ENCODE measurements around the gene SLC9A4. TPM values are rescaled to one million over a fixed set of nuclear protein-coding genes. Genes with fewer than 3 reads are reported as not detected.

SLC9A4 gene
- polyA plus RNA-seq, 1 experiment: not detected

- CTCF ChIA-PET: no interaction called here
- Histone ChIP-seq H3K27me3 (ENCODE audit: control insufficient read depth, insufficient read depth, low read length) (peaks cover 3% of the 10 kb centered on the region), H3K4me3 (ENCODE audit: low read depth, low read length) (no peak overlapping the region), H3K27ac (ENCODE audit: low read depth, low read length) (no peak overlapping the region), H3K9me3 (ENCODE audit: control insufficient read depth, insufficient read depth, low read length) (no peaks in the 10 kb centered on the region)
- DNase-seq (ENCODE audit: low read depth, low spot score): no peak
- POLR2A ChIA-PET: no interaction called here
- TF ChIP-seq CTCF (IDR thresholded peaks at IDR 0.05; ENCODE audit: low read depth, low read length): no peak
These were observed 67.9 kb downstream of the SLC9A4 start for GRCh38 chr2:102540882-102541281.

DNA sequence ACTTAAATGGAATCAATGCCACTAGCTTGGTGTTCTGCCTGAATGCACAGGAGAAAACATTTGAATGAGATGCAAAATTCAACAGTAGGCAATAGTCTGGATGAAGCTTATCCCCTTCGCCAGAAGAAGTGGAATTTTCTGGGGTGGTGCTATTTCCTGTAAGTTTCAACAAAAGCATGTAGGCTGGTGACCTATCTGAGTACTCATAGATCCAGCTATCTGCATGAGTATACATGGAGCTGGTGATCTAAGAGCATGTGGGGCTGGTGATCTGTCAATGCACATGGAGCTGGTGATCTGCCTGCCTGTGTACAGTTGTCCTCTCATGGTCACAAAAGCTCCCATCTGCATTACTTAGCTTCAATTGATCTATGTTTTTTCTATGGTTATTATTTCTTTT, 71.2 kb downstream of the SLC9A4 start:
- Histone ChIP-seq H3K27me3 (ENCODE audit: control insufficient read depth, insufficient read depth, low read length) (no peaks in the 10 kb centered on the region), H3K4me3 (ENCODE audit: low read depth, low read length) (no peak overlapping the region), H3K27ac (ENCODE audit: low read depth, low read length) (no peak overlapping the region), H3K9me3 (ENCODE audit: control insufficient read depth, insufficient read depth, low read length) (no peaks in the 10 kb centered on the region)
- no peak for DNase-seq (ENCODE audit: low read depth, low spot score)
- TF ChIP-seq CTCF (IDR thresholded peaks at IDR 0.05; ENCODE audit: low read depth, low read length): no peak
- CTCF ChIA-PET: no interaction called here
- POLR2A ChIA-PET: no interaction called here

GRCh38 chr2:102547462-102547861, 74.4 kb downstream of the SLC9A4 start:
- no peaks in the 10 kb centered on the region for H3K27me3 ChIP-seq (ENCODE audit: control insufficient read depth, insufficient read depth, low read length)
- no peak overlapping the region for H3K4me3 ChIP-seq (ENCODE audit: low read depth, low read length)
- ChIA-PET CTCF (interaction anchor here (0.6 kb wide), 1 partner anchor 75 kb away, joined by 3 read pairs; no protein-coding TSS in a partner anchor), POLR2A (no interaction called here)
- H3K9me3 ChIP-seq (ENCODE audit: control insufficient read depth, insufficient read depth, low read length): no peaks in the 10 kb centered on the region
- no peak overlapping the region for H3K27ac ChIP-seq (ENCODE audit: low read depth, low read length)
- no peak for DNase-seq (ENCODE audit: low read depth, low spot score)
- TF ChIP-seq CTCF (IDR thresholded peaks at IDR 0.05; ENCODE audit: low read depth, low read length): no peak

- CTCF ChIA-PET: no interaction called here
- Histone ChIP-seq H3K27ac (ENCODE audit: low read depth, low read length) (no peak overlapping the region), H3K4me3 (ENCODE audit: low read depth, low read length) (no peak overlapping the region), H3K9me3 (ENCODE audit: control insufficient read depth, insufficient read depth, low read length) (no peaks in the 10 kb centered on the region), H3K27me3 (ENCODE audit: control insufficient read depth, insufficient read depth, low read length) (no peaks in the 10 kb centered on the region)
- POLR2A ChIA-PET: no interaction called here
- no peak for DNase-seq (ENCODE audit: low read depth, low spot score)
- no peak for TF ChIP-seq CTCF (IDR thresholded peaks at IDR 0.05; ENCODE audit: low read depth, low read length)
These were observed 76.0 kb downstream of the SLC9A4 start for GRCh38 chr2:102549027-102549426.

GRCh38 chr2:102550151-102550550, 77.1 kb downstream of the SLC9A4 start:
- TF ChIP-seq CTCF (IDR thresholded peaks at IDR 0.05; ENCODE audit: low read depth, low read length): no peak
- Histone ChIP-seq H3K27ac (ENCODE audit: low read depth, low read length) (no peak overlapping the region), H3K4me3 (ENCODE audit: low read depth, low read length) (no peak overlapping the region), H3K9me3 (ENCODE audit: control insufficient read depth, insufficient read depth, low read length) (no peaks in the 10 kb centered on the region), H3K27me3 (ENCODE audit: control insufficient read depth, insufficient read depth, low read length) (no peaks in the 10 kb centered on the region)
- ChIA-PET CTCF (interaction anchor here (0.6 to 1.4 kb wide), 2 partner anchors 10 to 66 kb away, joined by 3 to 6 read pairs; no protein-coding TSS in a partner anchor), POLR2A (no interaction called here)
- no peak for DNase-seq (ENCODE audit: low read depth, low spot score)

All from AG04450 (cell line).